ENCODE results near the gene WASF2.

WASF2 gene

DNA sequence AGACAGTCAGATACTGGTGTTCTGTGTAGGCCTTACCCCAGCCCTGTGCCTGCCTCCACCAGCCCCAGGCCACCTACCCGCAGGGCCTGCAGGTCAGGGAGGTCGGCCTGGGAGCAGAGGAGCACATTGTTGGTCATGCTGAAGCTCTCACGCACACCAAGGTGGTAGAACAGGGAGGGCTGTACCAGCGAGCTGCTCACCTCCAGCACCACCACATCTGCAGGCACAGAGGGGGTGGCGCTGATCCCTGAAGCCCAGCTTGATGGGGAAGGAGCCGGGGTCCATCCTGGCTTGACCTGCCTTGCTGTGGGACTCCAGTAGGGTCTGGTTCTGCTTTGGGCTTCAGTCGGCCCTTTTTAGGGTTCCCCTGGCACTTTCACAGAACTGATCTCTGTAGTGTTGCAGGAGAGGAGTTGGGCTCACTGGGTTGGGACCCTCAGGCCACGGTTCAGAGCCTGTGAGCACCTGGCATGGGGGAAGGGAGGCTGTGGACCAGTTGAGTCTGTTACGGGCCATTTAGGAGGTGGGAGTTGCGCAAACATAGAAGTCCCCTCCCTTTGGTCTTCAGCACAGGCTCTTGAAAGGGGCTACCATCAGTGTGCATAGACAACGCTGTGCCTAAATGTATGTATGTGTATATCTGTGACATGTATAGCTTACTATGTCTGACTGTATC lies 125.1 kb downstream of the WASF2 start:
- Histone ChIP-seq H3K4me1 (no peaks in the 10 kb centered on the region; the same call in 1 of the 2 replicates), H3K9me3 (no peaks in the 10 kb centered on the region), H3K27me3 (no peaks in the 10 kb centered on the region), H3K36me3 (no peaks in the 10 kb centered on the region), H3K4me3 (ENCODE audit: low read depth, low read length) (peak overlapping the region; percentile 26; the same call in 1 of the 2 replicates)
- TF ChIP-seq, protein P1, sequence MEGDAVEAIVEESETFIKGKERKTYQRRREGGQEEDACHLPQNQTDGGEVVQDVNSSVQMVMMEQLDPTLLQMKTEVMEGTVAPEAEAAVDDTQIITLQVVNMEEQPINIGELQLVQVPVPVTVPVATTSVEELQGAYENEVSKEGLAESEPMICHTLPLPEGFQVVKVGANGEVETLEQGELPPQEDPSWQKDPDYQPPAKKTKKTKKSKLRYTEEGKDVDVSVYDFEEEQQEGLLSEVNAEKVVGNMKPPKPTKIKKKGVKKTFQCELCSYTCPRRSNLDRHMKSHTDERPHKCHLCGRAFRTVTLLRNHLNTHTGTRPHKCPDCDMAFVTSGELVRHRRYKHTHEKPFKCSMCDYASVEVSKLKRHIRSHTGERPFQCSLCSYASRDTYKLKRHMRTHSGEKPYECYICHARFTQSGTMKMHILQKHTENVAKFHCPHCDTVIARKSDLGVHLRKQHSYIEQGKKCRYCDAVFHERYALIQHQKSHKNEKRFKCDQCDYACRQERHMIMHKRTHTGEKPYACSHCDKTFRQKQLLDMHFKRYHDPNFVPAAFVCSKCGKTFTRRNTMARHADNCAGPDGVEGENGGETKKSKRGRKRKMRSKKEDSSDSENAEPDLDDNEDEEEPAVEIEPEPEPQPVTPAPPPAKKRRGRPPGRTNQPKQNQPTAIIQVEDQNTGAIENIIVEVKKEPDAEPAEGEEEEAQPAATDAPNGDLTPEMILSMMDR (IDR thresholded peaks at IDR 0.05; ENCODE audit: low read depth, low read length), result no peak
- no peak for DNase-seq

DNA sequence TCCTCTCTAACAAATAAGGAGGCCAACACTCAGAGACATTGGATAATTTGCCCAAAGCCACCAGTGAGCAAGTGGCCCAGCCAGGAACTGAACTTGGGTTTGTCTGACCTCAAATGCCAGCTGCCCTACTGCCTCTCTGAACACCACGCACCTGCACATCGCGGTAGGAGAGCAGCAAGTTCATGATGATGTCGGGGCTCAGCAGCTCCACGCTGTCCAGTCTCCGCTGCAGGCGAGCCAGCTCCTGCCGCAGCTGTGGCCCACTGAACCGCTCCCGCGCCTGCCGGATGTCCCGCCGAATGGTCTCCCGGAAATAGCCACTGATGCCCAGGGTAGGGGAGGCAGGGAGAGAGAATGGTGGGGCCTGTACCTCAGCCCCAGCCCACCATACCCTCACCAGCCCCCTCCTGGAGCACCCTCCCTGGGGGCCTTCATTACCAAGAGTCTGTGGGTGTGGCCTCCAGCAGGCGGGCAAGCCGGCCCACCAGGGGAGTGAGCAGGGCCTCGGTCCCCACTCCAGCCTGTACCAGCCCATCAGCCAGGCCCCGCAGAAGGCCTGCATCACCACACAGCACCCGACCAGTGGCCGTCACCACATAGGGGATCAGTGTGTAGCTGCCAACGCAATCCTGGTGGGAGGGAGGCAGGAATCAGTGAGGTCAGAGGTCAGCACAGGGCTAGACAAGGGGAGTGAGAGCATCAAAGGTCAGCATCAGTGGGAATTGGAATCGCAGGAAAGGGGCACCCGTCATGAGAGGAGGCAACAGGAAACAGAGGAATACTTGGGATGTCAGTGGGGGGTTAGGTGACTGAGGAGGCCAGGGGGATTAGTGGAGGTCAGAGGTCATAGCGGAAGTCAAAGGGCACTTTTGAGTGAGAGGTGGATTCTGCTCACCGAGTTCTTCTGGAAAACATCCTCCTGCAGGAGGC lies 125.9 kb downstream of the WASF2 start:
- Histone ChIP-seq H3K4me1 (no peaks in the 10 kb centered on the region; the same call in 1 of the 2 replicates), H3K36me3 (no peaks in the 10 kb centered on the region), H3K27me3 (no peaks in the 10 kb centered on the region), H3K9me3 (no peaks in the 10 kb centered on the region), H3K4me3 (ENCODE audit: low read depth, low read length) (no peak overlapping the region)
- TF ChIP-seq, protein P1 (IDR thresholded peaks at IDR 0.05; ENCODE audit: low read depth, low read length), result no peak
- DNase-seq, result no peak

DNA sequence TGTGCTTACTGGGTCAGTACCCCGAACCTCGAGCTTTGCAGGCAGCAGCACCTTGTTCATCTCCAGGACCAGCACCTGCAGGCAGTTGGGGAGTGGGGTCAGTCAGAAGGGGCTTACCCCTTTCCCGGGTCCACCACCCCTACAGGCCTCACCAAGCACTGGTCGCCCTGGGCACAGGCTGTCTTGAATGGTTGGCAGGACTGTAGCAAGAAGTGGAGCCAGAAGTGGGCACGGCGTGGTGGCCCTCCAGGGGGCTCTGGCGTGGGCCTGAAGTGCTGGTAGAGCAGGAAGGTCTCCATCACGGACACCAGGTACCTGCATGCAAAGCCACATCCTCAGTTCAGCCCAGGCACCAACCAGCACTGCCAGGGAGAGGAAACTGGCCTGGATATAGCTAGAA lies 128.4 kb downstream of the WASF2 start:
- Histone ChIP-seq H3K36me3 (no peaks in the 10 kb centered on the region), H3K4me3 (ENCODE audit: low read depth, low read length) (no peak overlapping the region), H3K9me3 (no peaks in the 10 kb centered on the region), H3K27me3 (no peaks in the 10 kb centered on the region), H3K4me1 (no peaks in the 10 kb centered on the region; the same call in 1 of the 2 replicates)
- no peak for DNase-seq
- TF ChIP-seq, protein P1 (IDR thresholded peaks at IDR 0.05; ENCODE audit: low read depth, low read length), result no peak

DNA sequence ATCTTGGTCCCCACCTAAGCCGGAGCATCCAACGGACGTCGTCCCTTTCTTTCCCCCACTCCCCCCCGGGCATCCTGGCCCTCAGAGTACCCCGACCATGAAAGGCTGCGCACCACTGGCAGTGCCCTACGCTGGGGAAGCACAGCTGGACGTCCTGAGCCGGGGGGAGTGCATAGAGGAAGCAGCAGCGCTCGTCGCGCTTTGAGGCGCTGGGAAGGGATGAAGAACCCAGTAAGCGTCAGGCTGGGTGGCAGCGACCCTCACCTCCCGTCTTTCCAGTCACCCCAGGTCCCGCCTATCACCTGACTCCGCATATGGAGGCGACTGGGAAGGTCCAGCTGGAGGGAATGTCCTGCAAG lies 128.9 kb downstream of the WASF2 start:
- Histone ChIP-seq H3K27me3 (no peaks in the 10 kb centered on the region), H3K4me1 (no peaks in the 10 kb centered on the region; the same call in 1 of the 2 replicates), H3K36me3 (no peaks in the 10 kb centered on the region), H3K9me3 (no peaks in the 10 kb centered on the region), H3K4me3 (ENCODE audit: low read depth, low read length) (no peak overlapping the region)
- no peak for DNase-seq
- TF ChIP-seq, protein P1 (IDR thresholded peaks at IDR 0.05; ENCODE audit: low read depth, low read length), result no peak

DNA sequence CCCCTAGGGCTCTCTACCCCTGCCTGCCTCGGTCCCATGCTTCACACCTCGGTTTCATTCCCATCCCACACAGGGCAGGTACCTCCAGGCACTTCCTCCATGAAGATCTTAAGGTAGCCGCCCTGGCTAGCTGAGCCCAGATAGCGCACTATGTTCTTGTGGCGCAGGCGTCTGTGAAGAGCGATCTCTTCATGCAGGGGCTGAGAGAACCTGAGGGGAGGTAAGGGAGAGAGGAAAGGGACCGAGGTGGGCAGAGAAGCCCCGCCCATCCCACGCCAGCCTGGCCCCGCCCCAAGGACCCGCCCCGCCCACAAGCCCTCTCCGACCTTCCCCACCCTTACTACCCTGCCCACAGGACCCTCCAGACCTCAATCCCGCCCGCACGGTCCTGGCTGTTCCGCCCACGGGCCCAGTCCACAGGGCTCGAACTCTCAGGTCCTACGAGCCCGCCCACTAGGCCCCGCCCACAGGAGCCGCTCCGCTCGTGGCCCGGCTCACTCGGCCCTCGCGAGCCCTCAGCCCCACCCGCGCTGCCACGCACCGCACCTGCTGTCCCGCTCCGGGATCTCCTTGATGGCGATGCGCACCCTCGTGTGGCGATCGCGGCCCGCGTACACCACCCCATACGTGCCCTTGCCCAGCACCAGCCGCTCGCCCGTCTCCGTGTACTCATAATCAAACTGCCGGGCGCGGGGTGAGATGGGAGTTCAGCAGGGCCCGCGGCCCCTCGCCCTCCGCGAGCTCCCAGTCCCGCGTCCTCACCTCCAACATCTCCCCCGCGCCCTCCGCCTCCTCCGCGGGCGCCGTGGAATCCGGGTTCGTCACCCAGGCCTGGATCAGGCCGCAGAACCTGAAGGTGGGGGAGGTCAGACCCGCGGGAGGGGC lies 129.6 kb downstream of the WASF2 start:
- TF ChIP-seq, protein P1 (IDR thresholded peaks at IDR 0.05; ENCODE audit: low read depth, low read length), result no peak
- no peaks in the 10 kb centered on the region for H3K27me3 ChIP-seq
- H3K4me1 ChIP-seq, result no peaks in the 10 kb centered on the region; the same call in 1 of the 2 replicates
- no peaks in the 10 kb centered on the region for H3K9me3 ChIP-seq
- no peaks in the 10 kb centered on the region for H3K36me3 ChIP-seq
- no peak for DNase-seq
- H3K4me3 ChIP-seq (ENCODE audit: low read depth, low read length), result no peak overlapping the region

Data from BE2C (cell line).